GM10266 (cell line): ENCODE results near the gene ZNF44.

Source experiments
- DNase-seq: peaks from one replicate; pipeline ENCODE4 v3.0.0; 2012; ENCODE audit errors: extremely low spot score
- TF ChIP-seq, protein P1 (sequence below): IDR thresholded peaks from 2 replicates; pipeline ENCODE4 v1.5.1; 2012; ENCODE audit warnings: mild to moderate bottlenecking, low read depth; ENCODE audit not compliant: control insufficient read depth, insufficient read depth; ENCODE audit errors: missing control alignments

Gene ZNF44

DNA sequence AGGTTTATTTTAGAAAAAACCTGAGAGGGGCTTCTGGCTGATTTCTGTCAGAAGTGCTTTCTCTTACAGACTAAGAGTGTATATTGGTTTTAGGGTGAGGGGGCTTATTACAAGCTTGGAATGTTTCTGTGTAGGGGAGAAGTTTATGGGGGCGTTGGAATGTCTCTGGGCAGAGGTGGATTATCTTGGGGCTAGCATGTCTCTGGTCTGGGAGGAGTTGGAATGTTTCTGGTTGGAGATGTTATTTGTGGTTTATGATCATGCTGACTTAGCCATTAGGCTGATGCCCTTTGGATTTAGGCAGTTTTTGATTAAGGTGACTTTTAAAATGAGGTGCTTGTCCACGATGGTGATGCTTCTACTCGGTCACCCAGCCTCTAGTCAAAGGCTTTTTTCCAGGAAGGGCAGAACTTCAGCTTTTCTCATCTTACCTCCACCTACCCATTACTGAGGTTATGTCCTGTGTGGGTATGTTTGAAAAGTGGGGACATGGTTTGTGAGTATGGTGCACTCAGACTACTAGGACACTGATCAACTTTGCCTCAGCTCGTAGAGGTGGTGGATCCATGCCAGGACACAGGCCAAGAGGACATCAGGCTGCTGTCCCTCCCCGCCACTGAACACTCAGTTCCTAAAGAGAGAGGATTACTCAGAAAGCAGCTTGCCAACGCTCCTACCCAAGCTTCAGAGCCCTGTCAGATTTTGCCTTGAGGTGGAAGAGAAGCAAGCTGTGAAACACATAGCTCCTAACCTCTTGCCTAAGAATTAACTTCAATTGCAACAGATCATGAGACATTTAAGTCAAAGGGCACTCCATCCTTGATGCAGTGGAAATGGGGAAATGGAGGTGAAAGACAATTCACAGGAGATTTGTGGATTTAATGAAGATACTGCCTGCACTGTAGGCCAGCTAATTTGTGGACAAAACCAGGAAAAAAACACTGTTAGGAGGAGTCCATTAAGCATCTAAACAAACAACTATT is 63.6 kb downstream of the ZNF44 start:
- no peak for DNase-seq
- TF ChIP-seq, protein P1, sequence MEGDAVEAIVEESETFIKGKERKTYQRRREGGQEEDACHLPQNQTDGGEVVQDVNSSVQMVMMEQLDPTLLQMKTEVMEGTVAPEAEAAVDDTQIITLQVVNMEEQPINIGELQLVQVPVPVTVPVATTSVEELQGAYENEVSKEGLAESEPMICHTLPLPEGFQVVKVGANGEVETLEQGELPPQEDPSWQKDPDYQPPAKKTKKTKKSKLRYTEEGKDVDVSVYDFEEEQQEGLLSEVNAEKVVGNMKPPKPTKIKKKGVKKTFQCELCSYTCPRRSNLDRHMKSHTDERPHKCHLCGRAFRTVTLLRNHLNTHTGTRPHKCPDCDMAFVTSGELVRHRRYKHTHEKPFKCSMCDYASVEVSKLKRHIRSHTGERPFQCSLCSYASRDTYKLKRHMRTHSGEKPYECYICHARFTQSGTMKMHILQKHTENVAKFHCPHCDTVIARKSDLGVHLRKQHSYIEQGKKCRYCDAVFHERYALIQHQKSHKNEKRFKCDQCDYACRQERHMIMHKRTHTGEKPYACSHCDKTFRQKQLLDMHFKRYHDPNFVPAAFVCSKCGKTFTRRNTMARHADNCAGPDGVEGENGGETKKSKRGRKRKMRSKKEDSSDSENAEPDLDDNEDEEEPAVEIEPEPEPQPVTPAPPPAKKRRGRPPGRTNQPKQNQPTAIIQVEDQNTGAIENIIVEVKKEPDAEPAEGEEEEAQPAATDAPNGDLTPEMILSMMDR: no peak

DNA sequence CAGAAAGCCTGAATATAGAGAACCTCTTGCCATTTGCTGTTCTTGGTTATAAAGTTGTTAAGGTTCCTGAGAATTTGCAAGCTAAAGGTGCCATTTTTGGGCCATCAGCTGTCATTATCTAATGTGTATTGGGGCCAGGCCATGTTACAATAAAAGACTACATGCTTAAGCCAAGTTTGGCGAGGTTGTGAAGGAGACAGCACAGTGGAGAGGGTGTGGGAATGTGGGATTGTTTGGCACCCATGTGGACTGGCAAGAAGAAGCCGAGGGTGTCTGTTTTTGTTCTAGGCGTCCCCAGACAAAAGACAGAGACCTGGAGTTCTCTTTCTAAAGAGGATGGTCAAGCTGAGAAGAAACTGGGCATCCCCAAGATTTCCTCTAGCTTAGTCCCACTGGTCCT is 64.7 kb downstream of the ZNF44 start:
- TF ChIP-seq, protein P1: no peak
- no peak for DNase-seq

DNA sequence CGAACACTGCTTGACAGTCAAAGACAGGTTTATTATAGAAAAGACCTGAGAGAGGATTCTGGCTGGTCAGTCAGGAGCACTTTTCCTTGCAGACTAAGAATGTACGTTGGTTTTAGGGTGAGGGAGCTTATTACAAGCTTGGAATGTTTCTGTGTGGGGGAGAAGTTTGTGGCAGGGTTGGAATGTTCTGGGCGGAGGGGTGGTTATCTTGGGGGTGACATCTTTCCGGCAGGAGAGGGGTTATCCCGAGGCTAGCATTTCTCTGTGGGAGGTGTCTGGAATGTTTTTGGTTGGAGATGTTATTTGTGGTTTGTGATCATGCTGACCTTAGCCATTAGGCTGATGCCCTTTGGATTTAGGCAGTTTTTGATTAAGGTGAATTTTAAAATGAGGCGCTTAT is 70.0 kb downstream of the ZNF44 start:
- no peak for DNase-seq
- TF ChIP-seq, protein P1: no peak

DNA sequence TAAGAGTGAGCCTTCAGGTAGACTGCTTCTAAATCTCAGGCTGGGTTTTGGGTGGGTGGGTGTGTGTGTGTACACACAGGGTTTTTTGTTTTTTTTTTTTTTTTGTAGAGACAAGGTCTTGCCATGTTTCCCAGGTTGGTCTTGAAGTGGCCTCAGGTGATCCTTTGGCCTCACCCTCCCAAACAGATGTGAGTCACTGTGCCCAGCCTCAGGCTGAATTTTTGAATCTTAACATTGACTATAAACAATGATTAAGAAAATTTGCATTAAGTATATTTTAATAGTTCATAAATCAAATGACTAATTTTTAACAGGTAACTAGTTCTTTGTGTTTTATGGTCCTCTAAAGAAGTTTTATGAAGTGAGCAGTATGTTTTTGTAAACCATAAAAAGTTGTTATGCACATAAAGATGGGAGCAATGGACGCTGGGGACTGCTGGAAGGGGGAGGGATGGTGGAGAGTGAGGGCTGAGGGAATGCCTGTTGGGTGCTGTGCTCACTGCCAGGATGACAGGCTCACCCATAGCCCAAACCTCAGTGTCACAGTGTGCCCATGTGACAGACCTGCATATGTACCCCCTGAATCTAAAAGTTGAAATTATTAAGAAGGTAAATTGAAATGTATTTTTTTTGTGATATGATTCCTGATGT is 71.6 kb downstream of the ZNF44 start:
- DNase-seq: no peak
- TF ChIP-seq, protein P1: no peak
